ENCODE measurements around the gene GNA12. TPM values are rescaled to one million over a fixed set of nuclear protein-coding genes. Genes with fewer than 3 reads are reported as not detected.
A peak's percentile ranks its signal among the peaks of the same experiment; 100 is the strongest.

The GNA12 gene
- total RNA-seq, 2 donors from 2014 or later: 26.3 to 38.8 TPM

DNA sequence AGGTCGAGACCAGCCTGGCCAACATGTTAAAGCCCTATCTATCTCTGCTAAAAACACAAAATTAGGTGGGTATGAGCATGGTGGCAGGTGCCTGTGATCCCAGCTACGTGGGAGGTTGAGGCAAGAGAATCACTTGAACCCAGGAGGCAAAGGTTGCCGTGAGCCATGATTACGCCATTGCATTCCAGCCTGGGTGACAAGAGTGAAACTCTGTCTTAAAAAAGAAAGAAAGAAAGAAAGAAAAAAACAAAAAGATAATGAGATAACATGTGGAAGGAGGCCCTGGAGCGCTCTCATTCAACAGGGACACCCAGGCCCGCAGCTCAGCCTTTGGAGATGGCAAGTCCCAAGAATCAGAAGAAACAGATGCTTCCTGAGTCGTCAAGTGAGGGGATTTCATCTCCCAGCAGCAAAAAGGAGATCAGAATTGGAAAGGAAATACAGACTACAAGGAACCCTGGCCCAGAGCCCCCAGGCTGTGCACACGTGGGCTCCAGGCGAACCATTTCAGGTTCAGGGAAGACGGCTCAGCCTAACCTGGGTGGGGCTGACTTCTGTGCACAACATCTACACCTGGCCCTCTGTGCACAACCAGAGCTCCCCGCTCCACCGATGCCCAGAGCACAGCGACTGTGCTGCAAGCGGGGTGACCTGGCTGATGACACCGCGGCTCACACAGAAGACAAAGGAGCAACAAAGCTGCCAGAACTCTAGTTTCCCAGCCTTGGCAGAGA is 33.3 kb downstream of the GNA12 start:
- Histone ChIP-seq H3K9me3 (no peaks in the 10 kb centered on the region), H3K27me3 (no peaks in the 10 kb centered on the region), H3K27ac (peak overlapping the region; percentile 68 to 81), H3K36me3 (no peaks in the 10 kb centered on the region), H3K4me1 (peaks cover 0 to 67% of the 10 kb centered on the region in 2 donors), H3K4me3 (no peak overlapping the region)
- TF ChIP-seq, protein P1, sequence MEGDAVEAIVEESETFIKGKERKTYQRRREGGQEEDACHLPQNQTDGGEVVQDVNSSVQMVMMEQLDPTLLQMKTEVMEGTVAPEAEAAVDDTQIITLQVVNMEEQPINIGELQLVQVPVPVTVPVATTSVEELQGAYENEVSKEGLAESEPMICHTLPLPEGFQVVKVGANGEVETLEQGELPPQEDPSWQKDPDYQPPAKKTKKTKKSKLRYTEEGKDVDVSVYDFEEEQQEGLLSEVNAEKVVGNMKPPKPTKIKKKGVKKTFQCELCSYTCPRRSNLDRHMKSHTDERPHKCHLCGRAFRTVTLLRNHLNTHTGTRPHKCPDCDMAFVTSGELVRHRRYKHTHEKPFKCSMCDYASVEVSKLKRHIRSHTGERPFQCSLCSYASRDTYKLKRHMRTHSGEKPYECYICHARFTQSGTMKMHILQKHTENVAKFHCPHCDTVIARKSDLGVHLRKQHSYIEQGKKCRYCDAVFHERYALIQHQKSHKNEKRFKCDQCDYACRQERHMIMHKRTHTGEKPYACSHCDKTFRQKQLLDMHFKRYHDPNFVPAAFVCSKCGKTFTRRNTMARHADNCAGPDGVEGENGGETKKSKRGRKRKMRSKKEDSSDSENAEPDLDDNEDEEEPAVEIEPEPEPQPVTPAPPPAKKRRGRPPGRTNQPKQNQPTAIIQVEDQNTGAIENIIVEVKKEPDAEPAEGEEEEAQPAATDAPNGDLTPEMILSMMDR (IDR thresholded peaks at IDR 0.05): no peak
- DNase-seq (ENCODE audit: low spot score): no peak

DNA sequence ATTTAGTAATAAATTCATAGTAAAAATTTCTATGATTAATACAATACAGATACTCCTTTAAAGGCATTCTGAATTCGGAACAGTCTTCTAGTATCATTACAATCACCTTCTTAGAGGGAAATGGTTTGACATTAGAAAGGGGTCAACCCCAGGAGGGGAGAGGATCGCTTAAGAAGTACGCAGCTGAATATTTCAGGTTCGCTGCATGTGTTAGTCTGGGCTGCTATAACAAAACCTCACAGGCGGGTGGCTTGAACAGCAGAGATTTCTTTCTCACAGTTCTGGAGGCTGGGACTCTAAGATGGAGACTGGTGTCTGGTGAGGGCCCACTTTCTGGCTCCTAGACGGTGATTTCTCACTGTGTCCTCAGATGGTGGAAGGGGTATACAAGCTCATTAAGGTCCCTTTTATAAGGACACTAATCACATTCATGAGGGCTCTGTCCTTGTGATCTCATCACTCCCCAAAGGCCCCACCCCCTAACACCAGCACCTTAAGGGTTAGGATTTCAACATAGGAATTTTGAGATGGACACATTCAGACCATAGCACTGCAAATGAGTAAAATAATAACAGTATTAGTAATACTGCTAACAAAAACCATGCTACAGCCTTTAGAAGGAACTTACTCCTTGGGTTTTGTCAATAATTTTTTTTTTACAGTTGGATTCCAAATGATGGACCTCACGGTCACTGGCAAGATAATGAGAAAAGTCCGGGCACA is 34.0 kb downstream of the GNA12 start:
- H3K4me3 ChIP-seq: no peak overlapping the region
- H3K27ac ChIP-seq: peak overlapping the region; percentile 68 to 81
- H3K4me1 ChIP-seq: peaks cover 0 to 71% of the 10 kb centered on the region in 2 donors
- no peaks in the 10 kb centered on the region for H3K27me3 ChIP-seq
- TF ChIP-seq, protein P1 (IDR thresholded peaks at IDR 0.05): no peak
- no peaks in the 10 kb centered on the region for H3K9me3 ChIP-seq
- no peaks in the 10 kb centered on the region for H3K36me3 ChIP-seq
- no peak for DNase-seq (ENCODE audit: low spot score)

DNA sequence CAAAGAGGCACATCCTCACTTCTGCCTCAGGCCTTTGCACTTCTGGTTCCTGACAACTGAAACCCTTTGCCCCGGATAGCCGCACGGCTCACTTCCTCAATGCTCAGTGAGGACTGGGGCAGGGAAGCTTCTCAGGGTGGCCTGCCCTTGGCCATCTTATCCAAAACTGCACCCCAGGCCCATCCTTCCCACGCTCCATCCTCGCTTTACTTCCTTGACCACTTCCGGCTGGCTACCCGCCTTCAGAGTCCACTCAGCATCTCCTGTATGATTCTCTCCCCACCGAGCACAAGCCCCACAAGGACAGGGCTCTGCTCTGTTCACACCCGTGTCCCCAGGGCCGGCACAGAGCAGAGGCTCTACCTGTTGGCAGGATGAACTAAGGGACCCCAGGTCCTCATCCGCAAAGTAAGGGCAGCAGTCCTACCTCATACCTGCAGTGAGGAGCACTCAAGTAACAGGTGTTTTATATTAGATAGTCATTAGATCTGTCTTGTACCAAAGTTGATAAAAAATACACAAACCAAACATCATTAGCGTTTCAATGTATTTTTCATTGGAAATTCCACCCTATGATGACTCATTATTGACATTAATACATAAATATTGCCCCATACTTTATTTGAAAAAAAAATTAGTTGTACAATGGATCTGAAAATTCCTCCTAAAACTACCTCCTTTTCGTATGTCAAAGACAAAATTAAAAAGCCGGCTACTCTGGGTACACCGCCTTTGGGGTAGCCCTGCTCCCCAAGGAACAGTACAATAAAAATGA is 35.0 kb downstream of the GNA12 start:
- Histone ChIP-seq H3K27me3 (no peaks in the 10 kb centered on the region), H3K36me3 (no peaks in the 10 kb centered on the region), H3K4me1 (peaks cover 0 to 73% of the 10 kb centered on the region in 2 donors), H3K27ac (no peak overlapping the region), H3K9me3 (no peaks in the 10 kb centered on the region), H3K4me3 (no peak overlapping the region)
- TF ChIP-seq, protein P1 (IDR thresholded peaks at IDR 0.05): no peak
- DNase-seq (ENCODE audit: low spot score): no peak

DNA sequence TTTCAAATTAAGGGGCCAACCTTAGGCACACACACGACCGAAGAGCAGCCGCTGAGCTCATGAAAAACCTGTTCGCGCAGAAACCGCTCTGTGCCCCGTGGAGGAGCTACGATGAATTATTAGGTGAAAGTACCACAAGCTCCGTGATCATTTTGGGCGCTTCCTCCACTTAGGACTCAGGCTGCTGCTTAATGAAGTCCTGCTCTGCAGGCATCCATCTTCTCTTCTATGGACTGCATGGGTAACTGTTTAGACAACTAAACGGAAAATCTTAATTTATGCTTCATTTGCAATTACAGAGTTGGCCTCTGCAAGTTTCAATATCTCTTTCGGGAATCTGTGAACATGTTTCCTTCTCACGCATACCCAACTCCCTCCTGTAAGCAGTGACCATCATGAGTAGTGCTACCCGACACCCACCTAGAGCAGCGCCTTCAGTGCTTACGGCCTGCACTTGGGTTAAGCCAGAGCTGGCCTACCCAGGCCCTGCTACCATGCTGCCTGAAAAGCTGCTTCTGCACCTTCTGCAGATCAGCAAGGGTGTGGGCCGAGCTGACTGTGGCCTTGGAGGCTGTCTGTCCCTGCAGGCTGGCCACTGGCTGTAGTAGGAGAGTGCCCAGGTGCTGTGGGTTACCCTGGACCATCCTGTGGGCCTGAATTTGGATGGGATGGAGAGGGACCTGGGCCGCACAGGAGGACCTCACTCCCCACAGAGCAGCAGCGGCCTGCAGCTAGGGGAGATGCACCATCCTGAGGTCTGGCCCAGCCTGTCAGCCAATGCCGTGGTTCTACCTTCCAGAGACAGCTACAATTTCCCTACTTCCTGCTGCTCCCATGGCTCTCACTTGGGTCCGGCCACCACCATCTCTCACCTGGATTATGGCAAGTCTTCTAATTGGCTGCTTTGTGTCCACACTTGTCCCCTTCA is 36.0 kb downstream of the GNA12 start:
- no peak for DNase-seq (ENCODE audit: low spot score)
- H3K4me3 ChIP-seq: no peak overlapping the region
- TF ChIP-seq, protein P1 (IDR thresholded peaks at IDR 0.05): no peak

DNA sequence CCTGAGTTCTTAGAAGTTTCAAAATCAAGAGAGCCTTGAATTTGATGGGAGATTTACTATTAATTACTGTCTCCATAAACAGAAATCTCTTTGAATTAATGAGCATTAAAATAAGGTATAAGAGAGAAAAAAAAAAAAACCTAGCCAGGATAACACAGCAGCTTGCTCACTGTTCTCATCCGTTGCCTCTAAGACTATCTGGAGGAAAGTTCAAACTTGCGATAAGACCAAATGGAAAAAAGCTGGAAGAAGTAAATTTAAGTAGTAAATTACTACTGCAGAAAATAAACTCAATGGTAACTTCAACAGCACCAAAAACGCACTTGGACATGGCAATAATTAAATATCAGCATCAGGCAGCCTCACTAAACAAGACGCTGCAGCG is 36.7 kb downstream of the GNA12 start:
- TF ChIP-seq, protein P1 (IDR thresholded peaks at IDR 0.05): no peak
- no peaks in the 10 kb centered on the region for H3K36me3 ChIP-seq
- H3K9me3 ChIP-seq: no peaks in the 10 kb centered on the region
- H3K4me1 ChIP-seq: peaks cover 0 to 75% of the 10 kb centered on the region in 2 donors
- no peak overlapping the region for H3K27ac ChIP-seq
- no peaks in the 10 kb centered on the region for H3K27me3 ChIP-seq
- DNase-seq (ENCODE audit: low spot score): no peak
- no peak overlapping the region for H3K4me3 ChIP-seq

More for the DNA sequence above, 36.0 kb downstream of the GNA12 start:
- no peak overlapping the region for H3K27ac ChIP-seq
- no peaks in the 10 kb centered on the region for H3K27me3 ChIP-seq
- H3K9me3 ChIP-seq: no peaks in the 10 kb centered on the region
- H3K36me3 ChIP-seq: no peaks in the 10 kb centered on the region
- peaks cover 0 to 74% of the 10 kb centered on the region in 2 donors for H3K4me1 ChIP-seq

All from right atrium auricular region (tissue), 2 donors.